ENCODE data around the gene GRPEL1. TPM values are rescaled to one million over a fixed set of nuclear protein-coding genes. Genes with fewer than 3 reads are reported as not detected.

GRPEL1 gene
- total and polyA plus RNA-seq, 11 donors: 38.6 to 70.8 (median 55.4) TPM

DNA sequence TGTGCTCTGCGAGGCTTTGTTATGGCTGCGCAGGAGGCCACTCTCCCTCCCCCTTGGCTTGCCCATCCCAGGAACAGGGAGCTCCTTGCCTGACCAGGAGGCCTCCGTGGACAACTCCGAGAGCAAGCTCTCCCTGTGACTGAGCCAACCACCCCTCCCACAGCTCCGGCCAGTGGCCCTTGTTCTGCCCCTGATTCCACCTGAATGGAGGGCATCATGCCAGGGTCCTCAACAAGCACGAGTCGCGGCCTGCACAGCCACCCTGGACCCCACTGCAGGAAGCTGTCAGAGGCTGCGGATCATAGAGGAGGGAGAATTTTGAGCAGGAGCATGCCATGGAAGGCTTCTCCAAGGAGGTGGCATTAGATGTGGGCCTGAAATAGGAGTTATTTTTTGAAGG lies 44.8 kb upstream of the GRPEL1 start:
- intact Hi-C loops (cut with DNase I): no loop called here
- 92 to 96% (median 94%) methylated on average over 8 to 9 of the region's 9 CpGs for WGBS, 4 donors
- ATAC-seq (no peak), DNase-seq (no peak)
- H3K9me3 ChIP-seq: no peaks in the 10 kb centered on the region
- H3K4me1 ChIP-seq: no peaks in the 10 kb centered on the region
- TF ChIP-seq POLR2A (IDR thresholded peaks at IDR 0.05): no peak
- TF ChIP-seq, protein P1, sequence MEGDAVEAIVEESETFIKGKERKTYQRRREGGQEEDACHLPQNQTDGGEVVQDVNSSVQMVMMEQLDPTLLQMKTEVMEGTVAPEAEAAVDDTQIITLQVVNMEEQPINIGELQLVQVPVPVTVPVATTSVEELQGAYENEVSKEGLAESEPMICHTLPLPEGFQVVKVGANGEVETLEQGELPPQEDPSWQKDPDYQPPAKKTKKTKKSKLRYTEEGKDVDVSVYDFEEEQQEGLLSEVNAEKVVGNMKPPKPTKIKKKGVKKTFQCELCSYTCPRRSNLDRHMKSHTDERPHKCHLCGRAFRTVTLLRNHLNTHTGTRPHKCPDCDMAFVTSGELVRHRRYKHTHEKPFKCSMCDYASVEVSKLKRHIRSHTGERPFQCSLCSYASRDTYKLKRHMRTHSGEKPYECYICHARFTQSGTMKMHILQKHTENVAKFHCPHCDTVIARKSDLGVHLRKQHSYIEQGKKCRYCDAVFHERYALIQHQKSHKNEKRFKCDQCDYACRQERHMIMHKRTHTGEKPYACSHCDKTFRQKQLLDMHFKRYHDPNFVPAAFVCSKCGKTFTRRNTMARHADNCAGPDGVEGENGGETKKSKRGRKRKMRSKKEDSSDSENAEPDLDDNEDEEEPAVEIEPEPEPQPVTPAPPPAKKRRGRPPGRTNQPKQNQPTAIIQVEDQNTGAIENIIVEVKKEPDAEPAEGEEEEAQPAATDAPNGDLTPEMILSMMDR (IDR thresholded peaks at IDR 0.05): no peak
- no peak overlapping the region for H3K4me3 ChIP-seq
- no peak overlapping the region for H3K27ac ChIP-seq
- no peaks in the 10 kb centered on the region for H3K36me3 ChIP-seq
- no peaks in the 10 kb centered on the region for H3K27me3 ChIP-seq

DNA sequence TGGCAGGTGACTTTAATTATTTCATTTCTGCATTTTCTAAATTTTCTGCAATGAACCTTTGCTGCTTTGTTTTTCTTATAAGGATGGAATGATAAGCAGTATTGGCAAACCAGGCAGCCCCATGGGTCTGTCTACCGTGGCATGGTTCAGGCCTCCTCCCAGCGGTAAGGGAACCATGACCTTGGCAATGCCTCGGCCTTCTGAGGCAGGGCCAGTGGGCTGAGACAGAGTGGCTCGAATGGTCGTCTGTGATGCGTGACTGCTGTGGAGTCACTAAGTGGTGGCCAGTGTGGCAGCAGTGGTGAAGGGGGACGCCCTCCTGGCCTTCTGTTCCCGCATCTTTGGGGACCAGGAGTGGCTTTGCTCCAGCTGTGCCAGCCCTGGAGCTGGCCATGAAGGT lies 43.6 kb upstream of the GRPEL1 start:
- ATAC-seq (no peak), DNase-seq (no peak)
- intact Hi-C loops (cut with DNase I): no loop called here
- Histone ChIP-seq H3K36me3 (no peaks in the 10 kb centered on the region), H3K4me3 (no peak overlapping the region), H3K4me1 (no peaks in the 10 kb centered on the region), H3K9me3 (no peaks in the 10 kb centered on the region), H3K27me3 (no peaks in the 10 kb centered on the region), H3K27ac (no peak overlapping the region)
- 90 to 94% (median 92%) methylated on average over 8 of the region's 8 CpGs for WGBS, 4 donors
- TF ChIP-seq POLR2A (IDR thresholded peaks at IDR 0.05): no peak
- TF ChIP-seq, protein P1 (IDR thresholded peaks at IDR 0.05): no peak

DNA sequence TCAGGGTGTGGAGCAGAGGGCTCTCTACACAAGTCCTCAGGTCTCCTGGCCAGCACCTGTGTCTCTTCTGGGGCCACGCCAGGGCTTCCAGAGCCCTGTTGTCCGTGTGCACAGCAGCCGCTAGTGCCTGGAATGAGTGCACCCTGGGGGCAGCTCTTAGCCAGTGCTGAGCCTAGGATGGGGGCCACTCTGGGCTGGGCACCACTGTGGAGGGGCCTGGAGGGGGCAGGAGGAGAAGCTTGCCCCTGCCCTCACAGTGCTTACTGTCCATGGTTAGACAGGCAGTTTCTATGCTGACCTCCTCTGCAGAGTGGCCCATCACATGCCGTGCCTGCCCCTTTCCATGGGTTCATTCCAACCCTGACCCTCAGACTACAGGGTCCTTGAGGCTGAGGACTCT lies 42.7 kb upstream of the GRPEL1 start:
- no peaks in the 10 kb centered on the region for H3K4me1 ChIP-seq
- DNase-seq: no peak
- no peaks in the 10 kb centered on the region for H3K9me3 ChIP-seq
- H3K27ac ChIP-seq: no peak overlapping the region
- TF ChIP-seq, protein P1 (IDR thresholded peaks at IDR 0.05): no peak
- no peak for TF ChIP-seq POLR2A (IDR thresholded peaks at IDR 0.05)
- ATAC-seq: peak in 1 of 4 donors; percentile 16
- intact Hi-C loops (cut with DNase I): no loop called here
- no peak overlapping the region for H3K4me3 ChIP-seq
- no peaks in the 10 kb centered on the region for H3K27me3 ChIP-seq
- 67 to 93% (median 87%) methylated on average over 4 of the region's 4 CpGs for WGBS, 4 donors
- no peaks in the 10 kb centered on the region for H3K36me3 ChIP-seq

DNA sequence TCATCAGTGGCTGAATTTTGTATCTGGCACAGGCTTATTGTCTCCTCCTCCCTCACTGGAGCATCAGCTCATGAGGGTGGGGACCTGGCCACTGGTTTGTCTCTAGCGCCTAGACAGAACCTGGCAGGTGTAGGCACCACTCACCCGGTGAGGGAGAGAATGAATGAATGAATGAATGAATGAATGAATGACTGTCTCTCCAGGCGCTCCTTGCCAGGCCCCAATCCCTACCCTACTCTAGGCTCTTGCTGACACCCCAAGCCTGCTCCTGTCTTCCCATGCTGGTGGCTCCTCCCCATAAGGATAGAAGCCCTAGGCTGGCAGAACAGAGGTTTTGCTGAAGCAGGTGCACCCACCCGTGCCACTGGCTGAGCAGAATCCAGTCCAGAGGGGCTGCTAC lies 41.3 kb upstream of the GRPEL1 start:
- Histone ChIP-seq H3K9me3 (no peaks in the 10 kb centered on the region), H3K36me3 (no peaks in the 10 kb centered on the region), H3K27me3 (no peaks in the 10 kb centered on the region), H3K4me3 (no peak overlapping the region), H3K4me1 (peaks cover 0 to 3% (median 0%) of the 10 kb centered on the region in 12 donors), H3K27ac (no peak overlapping the region)
- 83 to 94% (median 87%) methylated on average over 3 to 4 of the region's 4 CpGs for WGBS, 4 donors
- TF ChIP-seq POLR2A (IDR thresholded peaks at IDR 0.05): no peak
- TF ChIP-seq, protein P1 (IDR thresholded peaks at IDR 0.05): no peak
- no peak for DNase-seq
- intact Hi-C loops (cut with DNase I): no loop called here
- no peak for ATAC-seq
